HG03175 (cell line): ENCODE data around the gene C6orf141.

ENCODE experiments used
- ATAC-seq: cut with Tn5 transposase; IDR thresholded peaks from one replicate; pipeline ENCODE4 v1.9.1; 2021; ENCODE audit warnings: mild to moderate bottlenecking, moderate library complexity; ENCODE audit not compliant: unreplicated experiment

C6orf141 gene

DNA sequence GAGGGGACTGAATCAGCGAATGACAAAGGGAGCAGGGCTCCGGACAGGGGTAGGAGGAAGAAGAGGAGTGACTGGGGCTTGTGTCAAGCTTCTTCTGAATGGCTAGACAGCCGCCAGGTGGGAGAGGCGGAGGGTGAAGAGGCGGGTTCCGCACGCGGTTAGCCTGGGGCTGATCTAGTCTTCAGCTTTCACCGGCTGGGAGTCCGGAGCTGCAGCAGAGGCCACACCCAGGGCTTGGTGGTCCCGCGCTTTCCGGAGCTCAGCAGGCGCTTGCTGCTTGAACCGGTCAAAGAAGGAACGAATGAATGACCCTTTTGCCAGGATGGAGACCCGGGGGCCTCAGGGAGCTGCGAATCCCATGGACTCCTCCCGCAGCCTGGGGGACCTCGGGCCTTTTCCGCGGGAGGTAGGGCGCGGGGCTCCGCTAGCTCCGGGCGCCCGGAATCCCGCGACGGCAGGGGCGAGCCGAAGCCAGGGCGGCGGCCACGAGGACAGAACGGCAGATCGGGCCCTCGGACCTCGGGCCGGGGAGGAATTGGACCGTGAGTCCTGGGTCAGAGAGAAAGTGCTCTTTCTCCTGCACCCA is at the start of gene C6orf141:
Gene C6orf141 (plus strand): TSS at position 177 of the 586 bp plus-strand sequence. CDS start 125 bp downstream, at position 302.
- peak; percentile 64 for ATAC-seq

DNA sequence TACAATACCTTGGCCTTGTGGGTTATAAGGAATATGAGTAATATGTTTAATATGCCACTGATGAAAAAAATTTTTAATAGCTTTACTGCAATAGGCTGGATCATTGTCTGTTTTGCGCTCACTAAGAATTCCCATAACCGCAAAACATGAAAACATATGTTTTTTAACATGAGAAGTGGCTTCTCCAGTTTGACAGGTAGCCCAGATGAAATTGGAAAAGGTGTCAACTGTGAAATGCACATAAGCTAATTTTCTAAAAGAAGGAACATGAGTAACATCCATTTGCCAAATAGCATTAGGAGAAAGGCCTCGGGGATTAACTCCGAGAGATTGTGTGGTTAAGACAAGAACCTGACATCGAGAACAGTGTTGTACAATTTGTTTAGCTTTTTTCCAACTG is 45.8 kb upstream of the C6orf141 start:
- no peak for ATAC-seq

DNA sequence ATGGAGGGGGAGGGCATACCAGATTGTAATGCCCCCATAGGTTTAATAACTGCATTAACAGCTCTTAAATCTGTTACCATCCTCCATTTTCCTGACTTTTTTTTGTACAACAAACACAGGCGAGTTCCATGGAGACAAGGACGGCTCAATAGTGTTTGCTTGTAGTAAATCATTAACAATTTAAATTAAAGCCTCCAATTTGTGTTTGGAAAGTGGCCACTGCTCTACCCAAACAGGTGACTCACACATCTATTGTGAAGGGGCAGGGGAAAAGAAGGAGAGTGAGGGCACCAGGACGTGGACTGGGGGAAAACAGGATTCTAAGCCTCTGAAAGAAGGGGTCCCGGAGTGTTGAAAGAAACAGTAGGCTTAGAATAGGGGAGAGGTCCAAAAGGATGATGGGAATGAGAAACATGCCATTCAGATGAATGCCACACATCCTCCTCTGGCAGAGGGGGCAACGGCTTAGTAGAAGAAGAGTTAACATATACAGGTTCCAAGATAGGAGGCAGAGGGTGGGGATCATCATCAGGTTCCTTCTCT is 43.8 kb upstream of the C6orf141 start:
- ATAC-seq: no peak

DNA sequence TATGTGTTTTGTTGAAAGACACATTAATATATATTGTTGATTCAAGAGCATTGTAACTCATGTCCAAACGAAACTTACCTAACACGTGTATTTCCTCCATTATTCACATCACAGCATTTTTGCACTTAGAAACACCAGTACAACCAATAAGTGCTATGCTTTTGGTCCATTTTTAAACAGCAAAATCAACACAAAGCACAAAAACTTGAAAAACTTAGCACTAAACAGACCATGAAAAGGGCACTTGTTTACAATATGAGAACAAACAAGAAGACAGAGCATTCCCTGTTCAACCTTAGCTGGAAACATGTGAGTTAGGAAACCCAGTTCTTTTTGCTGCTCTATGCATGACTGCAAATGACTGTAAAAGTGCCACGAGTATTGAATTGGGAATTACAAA is 41.1 kb upstream of the C6orf141 start:
- ATAC-seq: no peak

DNA sequence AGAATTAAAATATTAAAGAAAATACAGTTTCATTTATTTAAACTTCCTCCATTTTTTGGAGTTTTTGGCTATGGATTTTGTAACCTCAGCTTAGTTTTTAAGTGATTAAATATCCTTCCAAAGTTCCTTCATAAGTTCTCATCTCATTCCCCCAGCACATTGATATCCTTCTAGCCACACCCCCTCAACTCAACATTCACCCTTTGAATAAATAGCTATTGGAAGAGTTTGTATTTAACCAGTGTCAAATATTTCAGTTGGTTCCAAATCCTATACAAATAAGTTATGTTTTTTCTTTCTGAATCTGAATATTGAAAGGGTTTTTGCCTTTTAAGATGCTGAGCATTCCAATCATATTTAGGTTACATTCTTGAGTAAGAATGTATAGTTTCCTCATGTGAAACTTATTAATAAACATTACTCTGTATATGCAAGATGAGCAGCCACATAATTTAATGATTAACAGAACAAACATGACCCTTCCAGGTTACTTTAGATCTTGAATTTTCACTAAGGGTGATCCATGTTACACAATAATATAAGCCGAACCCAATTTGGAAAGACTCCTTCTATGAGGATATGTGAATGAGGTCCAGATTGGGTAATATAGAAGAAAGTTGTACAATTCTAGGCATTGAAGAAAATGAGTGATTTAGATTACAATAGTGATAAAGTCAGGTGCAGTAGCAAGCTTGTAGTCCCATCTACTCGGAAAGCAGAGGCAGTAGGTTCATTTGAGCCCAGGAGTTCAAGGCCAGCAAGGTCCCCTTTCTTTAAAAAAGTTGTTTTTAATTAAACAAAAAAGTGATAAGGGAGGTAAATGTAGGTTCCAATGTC is 37.1 kb upstream of the C6orf141 start:
- no peak for ATAC-seq

DNA sequence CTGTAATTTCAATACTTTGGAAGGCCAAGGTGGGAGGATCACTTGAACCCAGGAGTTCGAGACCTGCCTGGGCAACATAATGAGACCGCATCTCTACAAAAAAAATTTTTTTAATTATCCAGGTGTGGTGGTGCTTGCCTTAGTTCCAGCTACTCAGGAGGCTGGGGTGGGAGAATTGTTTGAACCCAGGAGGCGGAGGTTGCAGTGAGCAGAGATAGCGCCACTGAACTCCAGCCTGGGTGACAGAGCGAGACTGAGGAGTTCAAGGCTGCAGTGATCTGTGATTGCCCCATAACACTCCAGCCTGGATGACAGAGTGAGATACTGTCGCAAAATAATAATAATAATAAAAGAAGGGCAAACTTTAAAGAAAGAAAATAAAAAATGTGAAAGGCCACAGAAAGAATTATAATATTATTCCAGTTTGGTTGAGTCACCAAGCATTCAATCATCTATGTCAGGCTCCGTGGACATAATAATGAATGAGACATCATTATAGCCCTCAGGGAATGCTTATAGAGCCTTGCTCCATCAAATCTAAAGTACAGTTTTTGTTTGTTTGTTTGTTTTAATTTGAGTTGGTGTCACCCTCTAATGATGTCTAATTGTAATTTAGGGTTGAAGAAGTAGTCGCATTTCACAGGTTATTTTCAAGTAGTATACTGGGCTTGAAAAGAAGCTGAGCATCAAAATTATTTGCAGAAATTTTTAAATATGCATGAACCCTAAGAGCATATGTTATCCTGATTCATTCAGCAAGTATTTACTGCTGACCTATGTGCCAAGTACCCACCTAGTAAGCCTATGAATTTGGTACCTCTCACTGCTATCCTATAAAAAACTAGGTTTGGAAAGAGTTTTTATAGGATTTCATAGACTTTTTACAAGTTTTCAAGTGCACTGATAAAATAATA is 35.6 kb upstream of the C6orf141 start:
- no peak for ATAC-seq

DNA sequence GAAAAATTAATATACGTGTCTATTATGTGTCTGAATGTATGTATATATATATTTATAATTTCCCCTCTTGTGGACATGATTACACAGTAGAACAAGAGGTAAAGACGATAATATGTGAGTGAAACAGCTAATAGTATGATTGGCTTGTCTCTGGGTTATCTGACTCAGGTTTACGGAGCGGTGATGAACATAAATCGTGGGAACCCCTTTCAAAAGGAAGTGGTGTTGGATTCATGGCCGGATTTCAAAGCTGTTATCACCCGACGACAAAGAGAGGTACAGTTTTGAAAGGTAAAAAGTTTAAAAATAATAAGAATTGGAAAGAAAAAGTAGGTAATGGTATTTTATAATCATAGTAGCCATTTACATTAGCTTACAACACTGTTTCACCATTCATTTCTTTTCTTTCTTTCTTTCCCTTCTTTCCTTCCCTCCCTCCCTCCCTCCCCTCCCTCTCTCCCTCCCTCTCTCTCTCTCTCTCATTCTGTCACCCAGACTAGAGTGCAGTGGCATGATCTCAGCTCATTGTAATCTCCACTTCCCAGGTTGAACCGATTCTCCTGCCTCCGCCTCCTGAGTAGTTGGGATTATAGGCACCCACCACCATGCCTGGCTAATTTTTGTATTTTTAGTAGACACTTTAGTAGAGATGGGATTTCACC is 34.9 kb upstream of the C6orf141 start:
- ATAC-seq: no peak

DNA sequence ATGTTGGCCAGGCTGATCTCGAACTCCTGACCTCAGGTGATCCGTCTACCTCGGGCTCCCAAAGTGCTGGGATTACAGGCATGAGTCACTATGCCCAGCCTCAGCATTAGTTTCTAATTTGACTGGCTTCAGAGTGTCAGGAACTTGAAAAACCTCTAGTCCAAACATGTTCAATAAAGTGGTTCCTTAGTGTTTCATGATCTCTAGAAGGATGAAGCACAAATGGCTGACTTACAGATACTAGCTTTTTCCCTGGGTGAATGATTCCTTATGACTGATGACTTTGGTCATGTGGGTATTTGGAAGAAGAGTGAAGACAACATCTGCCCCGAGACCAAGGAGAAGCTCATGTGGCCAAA is 34.3 kb upstream of the C6orf141 start:
- ATAC-seq: no peak

DNA sequence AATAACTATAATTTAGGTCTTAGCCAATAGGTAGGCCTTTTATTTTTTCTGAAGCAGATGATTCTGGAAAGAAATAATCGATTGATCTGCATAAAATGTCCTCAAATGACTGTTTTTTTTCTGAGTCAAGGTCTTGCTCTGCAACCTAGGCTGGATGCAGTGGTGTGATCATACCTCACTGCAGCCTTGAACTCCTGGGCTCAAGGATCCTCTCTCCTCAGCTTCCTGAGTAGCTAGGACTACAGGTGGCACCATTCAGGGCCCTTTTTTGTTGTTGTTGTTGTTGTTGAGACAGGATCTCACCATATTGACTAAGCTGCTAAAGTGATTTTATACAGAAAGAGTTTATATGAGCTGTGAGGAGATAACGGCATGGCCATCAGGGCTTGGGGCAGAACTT is 32.5 kb upstream of the C6orf141 start:
- no peak for ATAC-seq

DNA sequence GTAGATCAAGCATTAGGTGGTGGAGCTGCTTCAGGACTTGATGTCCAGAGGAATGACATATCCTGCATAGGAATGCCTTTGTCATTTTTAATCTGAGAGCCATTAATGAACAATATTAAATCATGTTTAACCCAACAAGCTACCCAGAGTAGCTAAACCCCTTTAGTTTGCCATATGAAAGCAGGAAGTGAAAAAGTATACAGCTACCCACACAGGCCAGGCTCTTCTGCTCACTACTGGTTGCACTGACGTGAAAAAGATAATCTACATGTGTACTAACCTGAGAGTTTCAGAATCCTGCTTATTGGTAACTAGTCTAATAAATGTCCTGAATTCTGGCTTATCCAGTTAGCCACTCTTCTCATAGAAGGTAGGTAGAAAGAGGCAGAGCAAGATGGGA is 30.8 kb upstream of the C6orf141 start:
- peak; percentile 85 for ATAC-seq

DNA sequence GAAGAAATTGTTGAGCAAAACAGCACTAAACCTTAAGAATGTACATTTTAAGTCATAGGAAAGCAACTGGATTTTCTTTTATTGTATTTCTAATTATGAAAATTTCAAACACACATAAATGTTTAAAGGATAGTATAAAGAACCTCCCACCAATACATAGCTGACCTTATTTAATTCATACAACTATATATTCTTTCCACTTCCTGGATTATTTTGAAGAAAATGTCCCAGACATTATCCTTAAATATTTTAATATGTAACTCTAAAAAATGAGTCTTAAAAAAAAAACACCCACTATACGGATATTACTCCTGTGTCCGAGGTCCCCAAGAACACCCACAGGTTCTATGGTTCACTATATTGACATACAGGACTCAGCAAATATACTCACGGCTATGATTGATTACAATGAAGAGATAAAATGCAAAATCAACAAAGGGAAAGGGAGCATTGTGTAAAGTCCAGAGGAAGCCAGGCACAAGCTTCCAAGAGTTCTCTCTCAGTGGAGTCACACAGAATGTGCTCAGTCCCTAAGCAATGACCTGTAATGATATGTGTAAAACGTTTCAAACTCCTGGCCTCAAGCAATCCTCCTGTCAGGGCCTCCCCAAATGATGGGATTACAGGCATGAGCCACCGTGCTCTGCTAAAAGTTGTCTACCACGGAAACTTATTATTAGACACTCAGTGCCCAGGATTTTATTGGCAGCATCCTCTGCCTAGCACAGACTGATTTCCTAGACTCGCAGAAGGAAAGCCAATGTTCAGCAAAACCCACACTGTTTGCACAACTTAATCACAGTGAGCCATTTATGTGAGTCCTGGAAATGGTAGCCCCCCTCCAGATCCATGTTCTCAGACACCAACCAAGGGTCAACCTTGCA is 27.5 kb upstream of the C6orf141 start:
- ATAC-seq: no peak

DNA sequence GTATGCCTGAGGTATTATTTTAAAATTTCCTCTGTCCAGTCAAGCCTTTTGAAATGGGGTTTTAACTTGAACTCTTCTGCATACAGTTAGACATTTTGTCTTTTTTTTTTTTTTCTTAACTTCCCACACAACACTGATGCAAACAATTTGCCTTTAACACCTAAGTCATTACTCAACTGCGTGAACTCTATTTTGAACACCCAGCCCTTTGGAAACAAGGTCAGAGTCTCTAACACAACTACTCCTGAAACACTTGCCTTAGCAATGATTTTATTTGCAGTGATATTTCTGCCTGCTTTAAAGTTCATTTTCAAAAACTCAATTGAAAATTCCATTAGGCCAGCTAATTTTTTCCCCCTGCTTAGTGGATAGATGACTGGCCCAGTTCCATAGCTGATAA is 26.6 kb upstream of the C6orf141 start:
- ATAC-seq: no peak

DNA sequence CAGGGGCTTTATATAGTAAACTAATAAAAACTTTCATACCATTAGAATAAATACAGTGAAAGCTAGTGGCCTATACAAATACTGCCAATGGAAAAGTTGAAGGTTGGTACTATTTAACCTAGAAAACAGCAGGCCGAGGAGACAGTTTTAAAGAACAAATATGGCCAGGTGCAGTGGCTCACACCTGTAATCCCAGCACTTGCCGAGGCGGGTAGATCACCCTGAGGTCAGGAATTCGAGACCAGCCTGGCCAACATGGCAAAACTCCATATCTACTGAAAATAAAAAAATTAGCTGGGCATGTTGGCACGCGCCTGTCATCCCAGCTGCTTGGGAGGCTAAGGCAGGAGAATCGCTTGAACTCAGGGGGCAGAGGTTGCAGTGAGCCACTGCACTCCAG is 25.9 kb upstream of the C6orf141 start:
- no peak for ATAC-seq

DNA sequence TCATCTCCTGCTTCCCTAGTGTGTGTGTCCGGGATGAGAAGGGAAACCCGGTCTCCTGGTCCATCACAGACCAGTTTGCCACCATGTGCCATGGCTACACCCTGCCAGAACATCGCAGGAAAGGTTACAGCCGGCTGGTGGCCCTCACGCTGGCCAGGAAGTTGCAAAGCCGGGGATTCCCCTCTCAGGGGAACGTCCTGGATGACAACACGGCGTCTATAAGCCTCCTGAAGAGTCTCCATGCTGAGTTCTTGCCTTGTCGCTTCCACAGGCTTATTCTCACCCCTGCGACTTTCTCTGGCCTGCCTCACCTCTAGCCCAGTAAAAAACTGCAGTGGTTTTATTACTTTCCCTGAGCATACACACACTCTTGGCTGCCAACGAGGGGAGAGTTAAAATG is 23.9 kb upstream of the C6orf141 start:
- no peak for ATAC-seq

DNA sequence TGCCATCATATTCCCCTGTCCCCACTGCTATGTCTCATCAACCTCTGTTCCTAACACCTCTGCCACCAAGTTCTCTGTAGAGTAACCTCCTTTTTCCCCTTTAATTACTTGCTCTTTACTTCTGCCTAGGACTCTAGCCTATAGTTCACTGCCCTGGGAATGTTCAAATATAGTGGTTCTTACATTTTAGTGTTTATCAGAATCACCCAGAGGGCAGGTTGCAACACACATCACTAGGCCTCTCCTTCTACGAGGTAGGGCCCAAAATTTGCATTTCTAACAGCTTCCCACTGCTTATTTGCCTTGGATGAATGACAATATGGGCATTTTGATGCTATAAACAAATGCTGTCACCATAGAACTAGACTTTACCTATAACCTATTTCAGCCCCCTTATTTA is 23.1 kb upstream of the C6orf141 start:
- no peak for ATAC-seq

DNA sequence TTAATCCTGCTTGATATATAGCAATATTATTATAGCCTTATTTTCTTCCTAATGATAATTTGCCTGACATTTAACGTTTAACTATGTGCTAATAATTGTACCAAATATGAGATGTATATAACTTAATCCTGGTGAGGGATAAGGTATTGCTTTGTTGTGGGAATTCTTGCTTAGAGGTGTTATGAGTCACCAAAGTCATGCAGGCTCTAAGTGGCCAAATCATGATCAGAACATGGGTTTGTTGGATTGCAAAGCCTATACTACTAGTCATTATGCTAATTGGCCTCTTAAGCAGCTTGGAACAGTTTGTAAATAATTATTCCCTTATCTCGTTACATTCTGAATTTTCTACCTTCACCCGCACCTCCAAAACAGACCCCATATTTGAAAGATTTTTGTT is 21.9 kb upstream of the C6orf141 start:
- no peak for ATAC-seq

DNA sequence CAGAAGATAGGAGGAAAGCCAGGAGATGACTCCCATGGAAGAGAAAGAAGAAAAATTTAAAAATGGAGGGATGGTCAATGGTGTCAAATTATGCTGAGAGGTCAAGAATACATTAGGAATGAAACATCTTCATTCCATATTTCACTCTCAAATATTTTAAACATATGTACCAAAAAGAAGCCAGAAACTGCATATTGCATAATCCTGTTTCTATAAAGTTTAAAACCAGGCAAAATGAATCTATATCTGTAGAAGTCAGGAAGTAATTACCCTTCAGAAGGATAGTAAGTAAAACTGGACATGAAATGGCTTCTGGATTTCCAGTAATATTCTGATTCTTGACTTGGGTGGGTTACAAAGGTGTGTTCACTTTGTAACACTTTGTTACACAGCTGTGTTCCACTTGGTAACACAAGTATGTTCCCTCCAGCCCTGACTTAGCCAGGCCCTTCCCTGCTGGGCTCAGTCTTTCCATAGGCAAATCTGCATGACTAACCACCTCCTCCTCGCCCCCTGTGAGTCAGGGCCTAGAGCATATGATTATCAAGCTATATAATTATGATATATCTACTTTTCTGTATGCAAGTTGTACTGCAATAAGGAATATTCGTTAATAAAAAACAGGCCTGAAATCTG is 20.2 kb upstream of the C6orf141 start:
- no peak for ATAC-seq

DNA sequence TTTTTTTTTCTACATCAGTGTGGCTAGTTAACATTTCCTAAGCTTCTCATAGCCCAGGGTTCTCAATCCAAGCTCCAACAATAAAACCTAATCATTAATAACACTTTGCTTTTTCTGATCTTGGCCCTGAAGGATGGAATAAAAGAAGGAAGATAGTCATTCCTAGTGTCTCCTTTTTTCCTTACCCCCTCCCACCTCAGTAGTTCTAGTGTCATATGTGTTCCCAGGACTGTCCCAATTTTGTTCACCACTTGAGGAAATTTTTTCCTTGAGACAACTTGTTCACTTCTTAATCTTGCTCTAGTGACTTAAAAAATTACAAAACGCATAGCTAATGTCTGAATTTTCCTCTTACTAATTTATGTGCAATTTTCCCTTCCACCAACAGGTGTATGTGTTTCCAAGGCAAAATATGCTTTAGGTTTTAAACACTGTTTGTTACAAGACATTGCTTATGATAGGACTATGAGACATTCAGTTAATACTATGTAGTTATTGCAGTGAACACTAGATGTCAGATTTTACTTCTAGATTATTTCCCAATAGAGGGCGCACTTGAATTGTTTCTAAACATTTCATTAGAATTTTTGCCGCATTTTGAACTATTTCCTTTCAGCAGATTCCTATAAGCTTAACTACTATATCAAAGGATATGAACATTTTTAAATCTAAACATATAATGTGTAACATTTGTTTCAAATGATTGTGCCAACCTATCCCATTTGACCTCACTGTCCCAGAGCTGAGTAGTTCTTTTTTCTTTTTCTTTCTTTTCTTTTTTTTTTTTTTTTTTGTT is 18.5 kb upstream of the C6orf141 start:
- ATAC-seq: peak; percentile 97

DNA sequence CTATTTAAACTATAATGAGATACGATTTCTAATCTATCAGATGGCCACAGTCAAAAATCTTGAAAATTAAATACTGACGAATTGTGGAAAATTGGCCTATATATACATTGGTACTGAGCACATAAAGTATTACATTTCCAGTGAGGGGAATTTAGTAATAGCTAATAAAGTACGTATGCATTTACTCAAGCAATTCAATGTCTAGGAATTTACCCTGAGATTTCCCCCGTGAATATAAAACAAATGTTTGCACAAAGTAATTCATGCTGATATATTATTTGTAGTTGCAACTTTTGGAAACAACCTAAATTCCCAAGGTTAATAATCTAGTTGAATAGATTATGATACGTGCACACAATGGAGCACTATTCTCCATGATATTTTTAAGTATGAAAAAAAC is 14.7 kb upstream of the C6orf141 start:
- ATAC-seq: no peak
